ENCODE measurements around the gene MAGEA4. TPM values are rescaled to one million over a fixed set of nuclear protein-coding genes. Genes with fewer than 3 reads are reported as not detected.

The MAGEA4 gene
- total RNA-seq, 1 experiment from 2014 or later: not detected

DNA sequence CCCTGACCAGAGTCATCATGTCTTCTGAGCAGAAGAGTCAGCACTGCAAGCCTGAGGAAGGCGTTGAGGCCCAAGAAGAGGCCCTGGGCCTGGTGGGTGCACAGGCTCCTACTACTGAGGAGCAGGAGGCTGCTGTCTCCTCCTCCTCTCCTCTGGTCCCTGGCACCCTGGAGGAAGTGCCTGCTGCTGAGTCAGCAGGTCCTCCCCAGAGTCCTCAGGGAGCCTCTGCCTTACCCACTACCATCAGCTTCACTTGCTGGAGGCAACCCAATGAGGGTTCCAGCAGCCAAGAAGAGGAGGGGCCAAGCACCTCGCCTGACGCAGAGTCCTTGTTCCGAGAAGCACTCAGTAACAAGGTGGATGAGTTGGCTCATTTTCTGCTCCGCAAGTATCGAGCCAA lies 11.0 kb downstream of the MAGEA4 start:
- DNase-seq (ENCODE audit: low spot score): no peak

DNA sequence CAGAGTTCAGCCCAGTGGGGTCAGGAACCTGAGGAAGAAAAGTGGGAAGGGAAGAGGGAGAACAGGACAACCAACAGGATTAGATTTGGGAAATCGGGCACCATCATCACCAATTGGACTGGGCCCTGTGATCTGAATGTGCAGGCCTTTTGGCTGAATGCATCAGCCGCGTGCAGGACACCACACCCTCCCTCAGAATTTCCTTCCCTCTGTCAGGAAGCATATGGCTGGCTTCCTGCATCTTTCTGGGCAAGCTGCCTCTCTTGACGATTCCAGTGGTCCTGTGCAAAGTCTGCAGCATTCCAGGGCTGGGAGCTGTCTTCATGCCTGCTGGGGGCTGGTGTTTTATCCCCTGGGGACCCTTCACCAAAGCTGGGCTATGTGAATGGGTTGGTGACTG lies 16.4 kb downstream of the MAGEA4 start:
- DNase-seq (ENCODE audit: low spot score): no peak

DNA sequence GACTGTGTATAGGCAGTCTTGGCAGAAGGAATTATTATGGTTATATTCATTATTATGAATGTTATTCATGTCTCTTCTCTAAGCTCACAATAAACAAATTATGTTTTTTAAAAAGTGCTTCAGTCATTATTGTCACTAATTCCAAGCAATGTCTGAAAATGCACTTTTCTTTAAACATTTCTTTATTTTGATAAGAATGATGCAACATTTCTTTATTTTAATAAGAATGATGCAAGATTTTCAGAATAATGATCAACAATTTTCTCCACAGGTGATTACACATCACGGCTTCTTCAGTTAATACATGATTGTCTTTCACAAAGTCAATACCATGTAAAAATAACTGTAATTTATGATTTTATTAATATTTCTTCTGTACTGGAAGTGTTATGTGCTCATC lies 22.7 kb downstream of the MAGEA4 start:
- DNase-seq (ENCODE audit: low spot score): no peak

DNA sequence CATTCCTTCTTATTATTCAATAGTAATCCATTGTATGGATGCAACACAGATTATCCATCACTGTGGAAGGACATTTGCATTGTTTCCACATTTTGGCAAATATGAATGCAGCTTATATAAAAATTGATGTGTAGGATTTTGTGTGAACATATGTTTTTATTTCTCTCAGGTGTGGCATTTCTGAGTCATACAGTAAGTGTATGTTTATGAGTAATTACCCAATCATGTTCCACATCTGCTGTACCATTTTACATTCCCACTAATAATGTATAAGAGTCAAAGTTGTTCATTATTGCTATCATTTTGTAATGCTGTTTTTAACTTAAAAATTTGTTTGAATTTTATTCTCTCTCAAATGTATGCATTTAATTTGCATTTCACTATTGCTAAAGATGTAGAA lies 25.5 kb downstream of the MAGEA4 start:
- DNase-seq (ENCODE audit: low spot score): no peak

DNA sequence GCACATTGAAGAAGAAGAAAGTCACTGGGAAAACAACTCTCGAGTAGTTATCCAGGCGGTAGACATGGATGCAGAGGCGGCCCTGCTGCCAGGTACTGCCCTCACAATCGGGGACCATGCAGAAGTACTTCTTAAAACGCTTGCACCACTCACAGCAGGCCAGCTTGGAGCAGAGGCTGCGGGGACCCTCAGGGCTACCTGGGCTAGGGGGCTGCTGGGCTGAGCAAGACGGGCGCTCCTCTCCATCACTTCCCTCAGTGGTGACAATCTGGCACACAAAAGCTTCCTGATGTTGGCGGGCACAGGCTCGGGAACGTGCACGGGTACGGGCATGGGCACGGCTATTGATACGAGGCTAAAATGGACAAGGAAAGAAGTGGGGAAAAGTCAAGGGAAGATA lies 42.0 kb downstream of the MAGEA4 start:
- DNase-seq (ENCODE audit: low spot score): no peak

DNA sequence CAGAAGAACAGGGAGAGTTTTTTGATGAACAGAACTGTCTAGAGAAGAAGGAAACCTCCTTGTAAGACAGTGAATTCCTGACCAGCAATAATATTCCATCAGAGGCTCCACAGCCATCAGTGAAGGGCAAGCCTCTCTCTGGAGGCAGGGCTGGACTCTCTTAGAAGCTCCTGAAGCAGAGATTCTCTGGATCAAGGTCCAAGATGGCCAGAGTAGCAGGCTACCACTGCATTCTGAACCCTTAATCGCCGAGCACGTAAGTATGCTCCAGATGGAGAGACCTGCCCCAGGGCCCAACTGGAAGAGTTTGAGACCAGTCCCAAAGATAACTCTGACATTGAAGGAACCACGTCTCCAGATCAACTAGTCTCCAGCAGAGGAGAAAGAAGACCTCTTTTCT lies 45.4 kb downstream of the MAGEA4 start:
- DNase-seq (ENCODE audit: low spot score): no peak

DNA sequence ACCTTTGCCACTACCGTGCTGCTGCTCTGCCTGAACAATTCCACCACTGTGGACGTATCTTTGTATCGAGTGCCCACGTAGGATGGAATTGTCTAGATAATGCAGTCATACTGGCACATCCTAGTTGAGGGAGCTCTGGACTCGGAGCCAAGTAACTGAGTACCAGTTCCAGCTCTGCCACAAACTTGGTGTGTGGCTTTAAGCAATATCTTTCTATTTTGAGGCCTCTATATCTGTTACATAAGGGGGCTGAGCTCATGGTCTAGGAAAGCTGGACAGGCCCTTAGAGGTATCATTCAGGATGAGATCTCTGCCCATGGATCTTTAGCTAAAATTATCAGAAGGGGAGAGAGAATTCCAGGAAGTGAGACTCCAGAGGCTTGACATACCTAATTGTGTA lies 49.3 kb downstream of the MAGEA4 start:
- no peak for DNase-seq (ENCODE audit: low spot score)

DNA sequence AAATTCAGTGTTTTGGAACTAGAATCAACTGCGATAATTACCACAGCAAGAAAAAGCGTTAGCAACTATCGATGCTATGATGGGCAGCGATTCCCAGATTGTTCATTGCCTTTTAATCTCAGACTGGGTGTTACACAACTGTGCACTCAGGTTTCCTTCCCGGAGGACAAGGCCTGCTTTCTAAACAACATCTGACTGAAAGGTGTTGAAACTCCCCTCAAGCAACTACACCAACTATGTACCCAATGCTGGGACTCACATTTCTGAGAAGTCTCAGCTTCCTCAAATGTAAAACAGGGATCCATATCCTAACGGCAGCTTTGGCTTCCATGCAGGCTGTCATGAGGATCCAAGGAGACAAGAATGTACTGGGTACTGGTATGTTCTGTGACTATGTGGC lies 53.5 kb downstream of the MAGEA4 start:
- no peak for DNase-seq (ENCODE audit: low spot score)

DNA sequence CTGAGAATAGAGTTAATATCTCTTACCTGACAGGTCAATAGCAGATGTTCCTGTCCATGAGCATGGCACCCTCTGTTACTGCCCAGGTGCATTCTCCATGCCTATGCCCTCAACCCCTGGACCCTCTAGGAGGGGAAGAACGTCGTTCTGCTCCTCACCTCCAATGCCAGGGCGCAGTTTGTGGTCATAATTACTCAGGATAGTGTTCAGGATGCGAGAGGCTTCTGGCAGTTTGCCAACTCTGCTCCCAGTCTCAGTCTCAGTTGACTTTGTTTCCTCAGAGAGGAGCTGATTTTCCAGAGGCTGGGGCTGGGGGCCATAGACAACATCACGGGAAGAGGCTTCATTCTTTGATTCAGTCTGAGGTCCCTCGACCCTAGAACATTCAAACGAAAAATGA lies 57.3 kb downstream of the MAGEA4 start:
- DNase-seq (ENCODE audit: low spot score): no peak

DNA sequence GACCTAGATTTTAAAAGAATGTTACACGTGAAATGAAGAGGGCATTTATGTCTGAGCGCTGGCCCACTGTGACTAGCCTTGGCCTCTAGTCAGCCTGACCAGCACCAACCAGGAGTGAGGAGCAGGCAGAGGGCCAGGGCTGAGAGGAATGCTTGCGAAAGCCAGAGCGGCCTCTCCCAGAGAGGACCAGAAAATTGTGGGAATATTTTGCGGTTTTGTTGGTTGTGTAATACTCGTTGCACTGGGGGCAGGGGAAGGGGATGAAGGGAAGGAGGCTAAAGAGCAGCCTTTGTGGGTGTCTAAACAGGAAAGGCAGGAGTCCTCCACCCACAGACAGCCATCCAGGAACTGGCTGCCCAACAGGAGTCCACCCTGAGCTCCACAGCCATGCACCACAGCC lies 58.0 kb downstream of the MAGEA4 start:
- peak; percentile 94 for DNase-seq (ENCODE audit: low spot score)

DNA sequence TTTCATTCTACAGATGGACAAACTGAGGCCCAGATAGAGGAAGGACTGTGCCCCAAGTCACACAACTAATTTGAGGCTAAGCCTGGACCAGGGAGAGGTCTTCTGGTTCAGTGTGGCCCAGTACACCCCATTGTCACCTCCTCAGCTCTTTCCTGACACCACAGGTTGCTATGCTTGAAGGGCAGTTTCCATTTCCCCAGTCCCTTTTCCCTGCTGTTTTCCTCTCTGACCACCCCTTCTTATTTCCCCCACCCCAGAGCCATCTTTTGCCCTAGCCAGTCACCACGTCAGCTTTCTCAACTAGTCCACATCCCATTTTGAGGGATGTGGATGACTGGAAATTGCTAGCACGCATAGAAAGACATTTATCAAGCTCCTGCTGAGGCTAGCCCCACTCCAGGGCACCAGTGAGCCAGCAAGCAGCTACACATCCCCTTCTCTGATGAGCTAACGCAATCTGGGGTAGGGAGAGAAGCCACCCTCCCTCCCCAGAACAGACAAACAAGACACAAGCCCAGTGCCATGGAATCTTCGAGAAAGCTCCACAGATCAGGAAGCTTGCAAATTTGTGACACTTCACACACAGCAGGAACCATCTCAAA lies 60.5 kb downstream of the MAGEA4 start:
- DNase-seq (ENCODE audit: low spot score): peak; percentile 44

DNA sequence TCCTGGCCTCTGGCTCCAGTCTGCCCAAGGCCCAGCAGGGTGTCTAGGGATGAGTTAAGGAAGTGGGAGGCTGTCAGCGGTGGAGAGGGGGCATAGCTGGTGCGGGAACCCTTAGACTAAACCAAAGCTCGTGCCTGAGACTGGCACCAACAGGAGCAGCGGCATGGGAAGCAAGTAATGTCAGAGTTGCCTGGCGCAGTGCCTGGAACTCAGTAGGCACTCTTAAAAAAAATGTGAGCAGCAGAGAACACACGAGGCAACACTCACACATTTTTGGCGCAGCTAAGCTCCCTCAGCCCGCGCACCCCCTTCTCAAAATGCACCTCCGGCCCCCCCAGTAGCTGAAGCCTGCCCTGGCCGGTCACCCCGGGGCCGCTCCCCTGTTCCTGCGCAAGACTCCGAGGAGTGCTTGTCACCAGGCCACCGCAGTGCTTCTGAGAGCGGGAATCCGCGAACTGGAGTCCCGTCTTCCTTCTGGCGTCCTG lies 61.2 kb downstream of the MAGEA4 start:
- DNase-seq (ENCODE audit: low spot score): peak; percentile 62

Other genes with a start within 250 kb of the MAGEA4 start
- gene PRRG3, start 217.4 kb upstream of the MAGEA4 start, total RNA-seq (2014; rRNA removed; shearing (Covaris generic)): not detected in 2 replicates
- not detected in 2 replicates for gene FATE1, start 196.9 kb upstream of the MAGEA4 start, total RNA-seq (2014; rRNA removed; shearing (Covaris generic))
- not detected in 2 replicates for gene CNGA2, start 178.1 kb upstream of the MAGEA4 start, total RNA-seq (2014; rRNA removed; shearing (Covaris generic))
- gene GABRE, start 61.8 kb downstream of the MAGEA4 start, total RNA-seq (2014; rRNA removed; shearing (Covaris generic)): 36.9 and 54.4 TPM in 2 replicates
- gene MAGEA10, start 225.7 kb downstream of the MAGEA4 start, total RNA-seq (2014; rRNA removed; shearing (Covaris generic)): not detected in 2 replicates

Measured in HT-29 (cell line).